Duodenal mucosa (tissue), 2 donors: ENCODE measurements around the gene GANC.
"Not testable (repeated sequence)": the region's sequence is repeated elsewhere in the genome, so short reads cannot be mapped to it uniquely, and the experiment has no call there.

Experiments used
- H3K27ac ChIP-seq: one replicate; pipeline ENCODE4 v1.7.0; 2013; ENCODE audit warnings: low read depth, low read length
- H3K27me3 ChIP-seq, 2 donors: one replicate each; pipeline ENCODE4 v1.7.0; 2013; ENCODE audit warnings: low read length in 2 of 2, control low read depth in 1 of 2; ENCODE audit not compliant: insufficient read depth in 2 of 2, control insufficient read depth in 1 of 2
- H3K36me3 ChIP-seq, 2 donors: one replicate each; pipeline ENCODE4 v1.7.0; 2013; ENCODE audit warnings: low read length in 2 of 2, control low read depth in 1 of 2; ENCODE audit not compliant: insufficient read depth in 2 of 2, control insufficient read depth in 1 of 2
- H3K4me1 ChIP-seq, 2 donors: one replicate each; pipeline ENCODE4 v1.7.0; 2013; ENCODE audit warnings: low read length in 2 of 2, control low read depth in 1 of 2; ENCODE audit not compliant: insufficient read depth in 2 of 2, control insufficient read depth in 1 of 2
- H3K4me3 ChIP-seq, 2 donors: one replicate each; pipeline ENCODE4 v1.7.0; 2013; ENCODE audit warnings: low read length in 2 of 2, low read depth in 1 of 2
- H3K9ac ChIP-seq, 2 donors: one replicate each; pipeline ENCODE4 v1.7.0; 2013; ENCODE audit warnings: low read length in 2 of 2, low read depth in 1 of 2
- H3K9me3 ChIP-seq, 2 donors: one replicate each; pipeline ENCODE4 v1.7.0; 2013; ENCODE audit warnings: low read length in 2 of 2, control low read depth in 1 of 2; ENCODE audit not compliant: control insufficient read depth in 1 of 2

GANC gene

GRCh38 chr15:42272939-42273899 is at the start of gene GANC, which contains the start of gene TMEM87A:
Gene GANC, plus strand, starts transcription at chr15:42273201. Its CDS starts 1,281 bp downstream, at chr15:42274482.
Gene TMEM87A, minus strand, starts transcription at chr15:42273433. Its CDS starts 35 bp downstream, at chr15:42273398.
- no peaks in the 10 kb centered on the region for H3K27me3 ChIP-seq
- H3K9ac ChIP-seq, result peak within 1 kb of the TSS; percentile 95 to 97
- peaks cover 0 to under 1% of the 10 kb centered on the region in 2 donors for H3K36me3 ChIP-seq
- H3K27ac ChIP-seq, result peak within 1 kb of the TSS; percentile 98
- no peaks in the 10 kb centered on the region for H3K9me3 ChIP-seq
- H3K4me3 ChIP-seq, result peak within 1 kb of the TSS; percentile 82 to 94
- peaks cover 24 to 38% of the 10 kb centered on the region in 2 donors for H3K4me1 ChIP-seq

- no peak overlapping the region for H3K27ac ChIP-seq
- H3K36me3 ChIP-seq, result peaks cover 29 to 77% of the 10 kb centered on the region in 2 donors
- H3K4me3 ChIP-seq, result no peak overlapping the region
- no peaks in the 10 kb centered on the region for H3K27me3 ChIP-seq
- no peak overlapping the region for H3K9ac ChIP-seq
- H3K9me3 ChIP-seq, result no peaks in the 10 kb centered on the region
- H3K4me1 ChIP-seq, result peaks cover 0 to 6% of the 10 kb centered on the region in 2 donors
Observed at GRCh38 chr15:42226648-42227047, 46.4 kb upstream of the GANC start.

- H3K27me3 ChIP-seq, result no peaks in the 10 kb centered on the region
- no peak overlapping the region for H3K27ac ChIP-seq
- H3K4me1 ChIP-seq, result peaks cover 0 to 6% of the 10 kb centered on the region in 2 donors
- H3K36me3 ChIP-seq, result peaks cover 31 to 70% of the 10 kb centered on the region in 2 donors
- no peak overlapping the region for H3K4me3 ChIP-seq
- no peaks in the 10 kb centered on the region for H3K9me3 ChIP-seq
- no peak overlapping the region for H3K9ac ChIP-seq
Observed at GRCh38 chr15:42228036-42228435, 45.0 kb upstream of the GANC start.

- H3K36me3 ChIP-seq, result peaks cover 25 to 71% of the 10 kb centered on the region in 2 donors
- not testable (repeated sequence) for H3K4me3 ChIP-seq, H3K9ac ChIP-seq, H3K27ac ChIP-seq, H3K27me3 ChIP-seq, H3K9me3 ChIP-seq, H3K4me1 ChIP-seq
Observed at GRCh38 chr15:42228981-42229380, 44.0 kb upstream of the GANC start.

- Histone ChIP-seq H3K4me1 (peaks cover 0 to 6% of the 10 kb centered on the region in 2 donors), H3K27me3 (no peaks in the 10 kb centered on the region), H3K27ac (no peak overlapping the region), H3K4me3 (no peak overlapping the region), H3K36me3 (peaks cover 11 to 58% of the 10 kb centered on the region in 2 donors), H3K9ac (no peak overlapping the region), H3K9me3 (no peaks in the 10 kb centered on the region)
Observed at GRCh38 chr15:42231088-42231487, 41.9 kb upstream of the GANC start.

- no peak overlapping the region for H3K9ac ChIP-seq
- no peaks in the 10 kb centered on the region for H3K27me3 ChIP-seq
- peaks cover 0 to 4% of the 10 kb centered on the region in 2 donors for H3K4me1 ChIP-seq
- H3K9me3 ChIP-seq, result no peaks in the 10 kb centered on the region
- H3K27ac ChIP-seq, result no peak overlapping the region
- no peak overlapping the region for H3K4me3 ChIP-seq
- peaks cover 13 to 58% of the 10 kb centered on the region in 2 donors for H3K36me3 ChIP-seq
Observed at GRCh38 chr15:42232606-42233005, 40.4 kb upstream of the GANC start.

GRCh38 chr15:42233107-42233506 is 39.9 kb upstream of the GANC start:
- Histone ChIP-seq H3K9me3 (no peaks in the 10 kb centered on the region), H3K4me3 (no peak overlapping the region), H3K27ac (no peak overlapping the region), H3K36me3 (peaks cover 13 to 61% of the 10 kb centered on the region in 2 donors), H3K4me1 (no peaks in the 10 kb centered on the region), H3K9ac (no peak overlapping the region), H3K27me3 (no peaks in the 10 kb centered on the region)

- Histone ChIP-seq H3K9me3 (no peaks in the 10 kb centered on the region), H3K27ac (no peak overlapping the region), H3K4me3 (no peak overlapping the region), H3K9ac (no peak overlapping the region), H3K36me3 (peaks cover 9 to 51% of the 10 kb centered on the region in 2 donors), H3K27me3 (no peaks in the 10 kb centered on the region), H3K4me1 (no peaks in the 10 kb centered on the region)
Observed at GRCh38 chr15:42239528-42240182, 33.3 kb upstream of the GANC start.

- Histone ChIP-seq H3K9me3 (no peaks in the 10 kb centered on the region), H3K27ac (no peak overlapping the region), H3K27me3 (no peaks in the 10 kb centered on the region), H3K9ac (no peak overlapping the region), H3K4me1 (no peaks in the 10 kb centered on the region), H3K36me3 (peaks cover 9 to 46% of the 10 kb centered on the region in 2 donors), H3K4me3 (no peak overlapping the region)
Observed at GRCh38 chr15:42240823-42241222, 32.2 kb upstream of the GANC start.

GRCh38 chr15:42253300-42253699 is 19.7 kb upstream of the GANC start:
- Histone ChIP-seq H3K4me3 (no peak overlapping the region), H3K4me1 (no peaks in the 10 kb centered on the region), H3K36me3 (peaks cover 22 to 56% of the 10 kb centered on the region in 2 donors), H3K9ac (no peak overlapping the region), H3K9me3 (peaks cover 0 to 7% of the 10 kb centered on the region in 2 donors), H3K27me3 (no peaks in the 10 kb centered on the region), H3K27ac (no peak overlapping the region)
